B cell (primary cell): ENCODE measurements around the gene HS3ST2.

ENCODE experiments used
- EZH2 ChIP-seq: IDR thresholded peaks from 2 replicates; pipeline ENCODE4 v1.6.1; 2012; ENCODE audit warnings: borderline replicate concordance, low read depth, mild to moderate bottlenecking, moderate library complexity, low read length; ENCODE audit not compliant: insufficient read depth, poor library complexity, severe bottlenecking
- TF ChIP-seq, protein P1 (sequence below): fragments of 200-600 bp; IDR thresholded peaks from one replicate; pipeline ENCODE4 v1.8.0; 2022; ENCODE audit warnings: antibody characterized with exemption, mild to moderate bottlenecking

DNA sequence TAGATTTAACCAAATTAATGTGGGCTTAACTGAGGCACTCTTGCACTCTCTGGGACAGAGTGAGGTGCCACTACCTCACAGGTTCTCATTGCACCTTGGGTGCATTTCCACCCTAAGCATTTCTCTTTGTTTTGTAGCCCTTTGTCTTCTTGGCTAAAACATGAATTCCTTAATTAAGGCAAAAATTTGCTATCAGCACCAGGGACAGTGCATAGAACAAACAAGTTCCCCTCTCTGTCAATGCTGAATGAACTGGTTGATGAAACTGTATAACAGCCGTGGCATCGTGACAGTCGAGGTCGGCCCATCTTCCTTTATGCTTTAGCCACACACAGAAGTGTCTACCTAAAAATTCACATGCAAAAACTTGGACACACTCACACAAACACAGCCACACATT, 74.8 kb downstream of the HS3ST2 start:
- TF ChIP-seq, protein P1, sequence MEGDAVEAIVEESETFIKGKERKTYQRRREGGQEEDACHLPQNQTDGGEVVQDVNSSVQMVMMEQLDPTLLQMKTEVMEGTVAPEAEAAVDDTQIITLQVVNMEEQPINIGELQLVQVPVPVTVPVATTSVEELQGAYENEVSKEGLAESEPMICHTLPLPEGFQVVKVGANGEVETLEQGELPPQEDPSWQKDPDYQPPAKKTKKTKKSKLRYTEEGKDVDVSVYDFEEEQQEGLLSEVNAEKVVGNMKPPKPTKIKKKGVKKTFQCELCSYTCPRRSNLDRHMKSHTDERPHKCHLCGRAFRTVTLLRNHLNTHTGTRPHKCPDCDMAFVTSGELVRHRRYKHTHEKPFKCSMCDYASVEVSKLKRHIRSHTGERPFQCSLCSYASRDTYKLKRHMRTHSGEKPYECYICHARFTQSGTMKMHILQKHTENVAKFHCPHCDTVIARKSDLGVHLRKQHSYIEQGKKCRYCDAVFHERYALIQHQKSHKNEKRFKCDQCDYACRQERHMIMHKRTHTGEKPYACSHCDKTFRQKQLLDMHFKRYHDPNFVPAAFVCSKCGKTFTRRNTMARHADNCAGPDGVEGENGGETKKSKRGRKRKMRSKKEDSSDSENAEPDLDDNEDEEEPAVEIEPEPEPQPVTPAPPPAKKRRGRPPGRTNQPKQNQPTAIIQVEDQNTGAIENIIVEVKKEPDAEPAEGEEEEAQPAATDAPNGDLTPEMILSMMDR, result no peak
- no peak for TF ChIP-seq EZH2
